NB4 (cell line): Measurements from ENCODE around the gene CGNL1.

ENCODE experiments used
- DNase-seq: peaks from one replicate; pipeline ENCODE4 v3.0.0; 2010; ENCODE audit warnings: low read depth
- H3K4me3 ChIP-seq: one replicate; pipeline ENCODE4 v1.5.1; 2011; ENCODE audit warnings: mild to moderate bottlenecking, low read depth, low read length, moderate library complexity
- CTCF ChIP-seq: IDR thresholded peaks from one replicate; pipeline ENCODE4 v1.5.1; 2012; ENCODE audit warnings: low read depth, low read length
- MAX ChIP-seq: IDR thresholded peaks from 2 replicates; pipeline ENCODE4 v1.6.1; 2011; ENCODE audit warnings: low read depth, low read length
- MYC ChIP-seq: IDR thresholded peaks from 2 replicates; pipeline ENCODE4 v1.6.1; 2011; ENCODE audit warnings: low read depth, low read length
- POLR2A ChIP-seq: IDR thresholded peaks from 2 replicates; pipeline ENCODE4 v1.6.1; 2011; ENCODE audit warnings: mild to moderate bottlenecking; ENCODE audit not compliant: insufficient read length; ENCODE audit errors: extremely low read depth

The CGNL1 gene

GRCh38 chr15:57470543-57470942 is 94.2 kb downstream of the CGNL1 start:
- DNase-seq = no peak
- TF ChIP-seq POLR2A (no peak), MYC (no peak), CTCF (no peak), MAX (no peak)
- H3K4me3 ChIP-seq = no peak overlapping the region

GRCh38 chr15:57472861-57473260 is 96.6 kb downstream of the CGNL1 start:
- H3K4me3 ChIP-seq = no peak overlapping the region
- DNase-seq = no peak
- TF ChIP-seq POLR2A = no peak
- no peak for TF ChIP-seq MAX
- TF ChIP-seq CTCF = no peak
- TF ChIP-seq MYC = no peak

DNA sequence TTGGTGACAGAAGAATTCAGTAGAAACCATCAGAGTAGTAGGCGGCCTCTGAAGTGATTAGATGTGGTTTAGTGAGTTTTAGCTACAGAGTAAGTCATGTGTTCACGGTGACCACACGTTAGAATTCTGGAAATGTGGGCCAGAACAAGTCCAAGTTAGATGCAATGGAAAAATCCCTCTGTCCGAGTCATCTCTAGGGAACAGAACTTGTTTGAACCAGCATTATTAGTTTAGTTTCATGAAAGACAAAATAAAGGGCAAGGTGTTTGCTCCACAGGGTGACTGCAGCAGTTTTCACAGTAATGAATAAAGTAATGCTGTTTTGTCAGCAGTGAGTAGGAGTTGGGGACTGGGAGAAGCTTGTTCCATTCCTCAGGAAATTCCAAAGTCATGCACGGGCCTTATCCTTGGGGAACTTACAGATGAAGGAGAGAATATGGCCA is 100.2 kb downstream of the CGNL1 start:
- H3K4me3 ChIP-seq = no peak overlapping the region
- TF ChIP-seq POLR2A (no peak), MYC (no peak), MAX (no peak), CTCF (no peak)
- no peak for DNase-seq

GRCh38 chr15:57477736-57478522 is 101.6 kb downstream of the CGNL1 start:
- H3K4me3 ChIP-seq = no peak overlapping the region
- 0 out of 2 replicates have a peak, but pooled peaks have one; percentile 9 for TF ChIP-seq MAX
- TF ChIP-seq CTCF = no peak
- no peak for DNase-seq

DNA sequence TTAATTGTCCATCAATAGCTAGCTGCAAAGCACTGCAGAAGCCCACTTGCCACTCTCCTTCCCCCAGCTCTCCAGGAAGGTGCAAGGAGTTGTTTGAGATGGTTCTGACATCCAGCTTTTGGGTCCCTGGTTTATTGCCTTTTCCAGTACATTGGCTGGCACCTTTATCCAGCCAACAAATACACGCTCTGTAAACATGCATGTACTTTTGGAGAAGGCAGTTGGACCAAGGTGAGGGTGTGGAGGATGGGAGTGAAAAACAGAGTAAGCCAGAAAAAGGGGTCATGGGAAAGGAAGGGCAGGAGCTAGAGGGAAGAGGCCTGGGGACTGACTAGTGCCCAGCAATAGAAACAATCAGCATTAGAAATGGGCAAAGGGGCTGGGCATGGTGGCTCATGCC is 102.7 kb downstream of the CGNL1 start:
- TF ChIP-seq MAX (no peak), POLR2A (no peak), MYC (no peak), CTCF (no peak)
- no peak for DNase-seq

More for the DNA sequence above, 102.7 kb downstream of the CGNL1 start:
- no peak overlapping the region for H3K4me3 ChIP-seq
